ENCODE results near the gene RABGEF1. TPM values are rescaled to one million over a fixed set of nuclear protein-coding genes. Genes with fewer than 3 reads are reported as not detected.
"Not testable (repeated sequence)": the region's sequence is repeated elsewhere in the genome, so short reads cannot be mapped to it uniquely, and the experiment has no call there.

The RABGEF1 gene
- 31.8 TPM for total RNA-seq

DNA sequence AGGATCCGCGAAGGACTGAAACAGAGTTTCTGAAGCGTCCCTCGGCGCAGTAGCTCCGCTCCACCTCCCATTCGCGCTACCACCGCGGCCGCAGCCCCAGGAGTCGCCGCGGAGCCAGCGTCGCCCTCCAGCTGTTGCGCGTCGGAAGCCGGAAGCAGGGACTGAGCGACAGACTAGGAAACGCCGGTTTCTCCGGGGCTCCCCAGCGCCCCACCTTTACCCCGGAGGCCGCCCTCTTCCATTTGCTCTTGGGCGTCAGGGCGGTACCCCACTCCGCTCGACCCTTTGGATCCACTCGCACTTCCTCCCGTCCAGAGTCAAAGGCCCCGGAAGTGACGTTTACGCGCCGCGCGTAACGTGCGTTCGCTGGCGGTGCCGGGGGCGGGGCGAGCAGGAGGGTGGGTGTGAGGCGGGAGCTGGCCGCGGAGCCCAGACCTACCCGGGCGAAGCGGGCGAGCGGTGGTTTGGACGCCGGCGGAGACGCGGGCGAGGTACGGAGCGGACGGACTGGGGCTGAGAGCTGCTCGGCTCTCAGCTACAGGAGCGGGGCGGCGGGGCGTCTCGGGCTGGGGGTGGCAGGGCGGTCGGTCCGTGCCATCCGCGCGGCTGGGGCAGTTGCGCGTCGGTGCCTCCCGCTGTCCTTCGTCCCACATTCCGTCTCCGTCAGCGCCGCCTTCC lies at the start of gene RABGEF1:
TSS of gene RABGEF1 (plus strand) at position 432 of the 678 bp plus-strand sequence. CDS start 31,167 bp downstream, outside the sequence.
- DNase-seq (ENCODE audit: low spot score), result peak; percentile 98

- DNase-seq (ENCODE audit: low spot score), result no peak
Observed at GRCh38 chr7:66693331-66693730, 47.2 kb upstream of the RABGEF1 start.

DNA sequence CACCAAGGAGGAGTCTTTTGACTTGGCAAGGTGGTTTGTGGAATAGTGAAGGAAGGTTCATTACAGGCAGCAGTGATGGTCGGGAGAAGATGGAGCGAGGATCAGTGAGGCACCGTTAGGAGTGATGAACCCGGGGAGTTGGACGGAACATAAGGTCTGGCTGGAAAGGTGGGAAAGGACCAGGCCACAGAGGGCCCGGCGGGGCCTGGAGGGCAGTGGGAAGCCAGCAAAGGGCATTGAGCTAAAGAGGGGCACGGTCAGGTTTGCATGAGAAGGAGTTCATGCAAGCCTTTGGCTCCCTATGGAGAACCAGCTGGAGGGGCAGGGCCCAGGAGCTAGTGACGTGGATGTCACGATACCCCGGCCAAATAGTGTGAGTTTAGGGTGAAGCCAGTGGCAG lies 46.2 kb upstream of the RABGEF1 start:
- DNase-seq (ENCODE audit: low spot score), result no peak

- DNase-seq (ENCODE audit: low spot score), result not testable (repeated sequence)
Observed at GRCh38 chr7:66695417-66695816, 45.1 kb upstream of the RABGEF1 start.

DNA sequence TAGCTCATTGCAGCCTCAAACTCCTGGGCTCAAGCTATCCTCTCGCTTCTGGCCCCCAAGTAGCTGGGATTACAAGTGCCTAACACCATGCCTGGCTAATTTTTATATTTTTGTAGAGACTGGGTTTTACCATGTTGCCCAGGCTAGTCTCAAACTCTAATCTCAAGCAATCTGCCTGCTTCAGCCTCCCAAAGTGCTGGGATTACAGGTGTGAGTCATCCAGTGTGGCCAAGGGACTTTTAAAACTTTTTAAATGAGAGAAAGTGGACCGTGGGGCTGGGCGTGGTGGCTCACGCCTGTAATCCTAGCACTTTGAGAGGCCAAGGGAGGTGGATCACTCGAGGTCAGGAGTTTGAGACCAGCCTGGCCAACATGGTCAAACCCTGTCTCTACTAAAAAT lies 44.4 kb upstream of the RABGEF1 start:
- not testable (repeated sequence) for DNase-seq (ENCODE audit: low spot score)

DNA sequence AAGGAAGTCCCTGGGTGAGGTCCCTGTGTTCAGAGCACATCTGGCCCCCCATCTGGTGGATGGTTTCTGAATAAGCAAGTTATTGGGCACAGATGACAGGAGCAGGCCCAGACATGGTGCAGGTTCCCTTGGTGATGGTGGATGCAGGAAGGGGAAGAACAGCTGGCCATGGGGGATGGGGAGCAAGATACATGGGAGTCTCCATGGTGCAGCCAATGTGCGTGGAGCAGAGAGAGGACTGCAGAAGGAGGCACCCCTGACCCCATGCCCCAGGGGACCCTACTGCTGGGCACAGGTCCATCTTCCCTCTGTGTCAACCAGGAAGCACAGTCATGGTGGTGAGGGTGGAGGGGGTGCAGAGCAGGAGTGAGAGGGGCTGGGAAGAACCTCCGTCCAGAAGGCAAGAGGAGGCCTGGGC lies 43.8 kb upstream of the RABGEF1 start:
- DNase-seq (ENCODE audit: low spot score), result no peak

GRCh38 chr7:66697449-66698438 lies 42.8 kb upstream of the RABGEF1 start:
- DNase-seq (ENCODE audit: low spot score), result peak; percentile 52

DNA sequence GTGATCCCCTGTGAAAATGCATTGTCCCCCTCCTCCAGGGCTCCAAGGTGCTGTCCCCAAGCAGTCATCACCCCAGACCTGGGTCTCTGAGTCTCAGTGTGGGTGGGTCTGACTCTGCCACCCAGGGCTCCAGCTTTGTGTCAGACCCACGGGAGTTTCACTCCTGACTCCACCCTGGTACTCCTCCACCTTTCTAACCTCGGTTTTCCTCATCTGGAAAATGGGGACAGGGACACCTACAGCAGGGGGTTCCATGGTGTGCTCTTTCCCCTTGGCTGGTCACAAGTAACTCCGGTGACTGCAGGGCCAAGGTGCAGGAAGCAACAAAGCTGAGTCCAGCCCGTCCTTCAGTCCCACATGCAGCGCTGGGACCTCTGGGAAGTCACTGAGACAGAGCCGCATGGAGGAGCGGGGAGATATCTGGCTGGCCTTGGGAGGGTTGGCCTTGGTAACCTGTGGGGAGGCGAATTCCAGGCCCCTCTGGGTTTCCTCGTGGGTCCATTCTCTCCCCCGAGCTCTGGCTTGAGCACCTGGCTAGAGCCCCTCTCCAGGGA lies 41.8 kb upstream of the RABGEF1 start:
- DNase-seq (ENCODE audit: low spot score), result no peak

DNA sequence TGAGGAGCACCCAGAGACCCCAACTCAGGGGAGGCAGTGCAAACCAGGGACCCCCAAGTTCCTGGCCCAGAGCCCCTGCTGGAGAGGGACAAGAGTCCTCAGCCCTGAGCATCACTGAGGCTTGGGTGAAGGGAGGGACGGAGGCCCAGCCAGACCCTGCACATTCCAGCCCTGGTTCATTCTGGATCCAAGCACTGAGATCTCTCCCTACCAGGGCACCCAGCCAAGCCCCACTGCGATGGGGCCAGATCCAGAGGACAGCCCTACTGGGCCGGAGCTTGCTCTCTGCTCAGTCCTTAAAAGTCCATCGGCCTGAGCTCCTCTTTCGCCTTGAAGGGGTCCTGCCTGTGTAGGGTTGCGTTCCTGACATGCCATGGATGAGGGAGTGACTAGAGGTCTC lies 40.5 kb upstream of the RABGEF1 start:
- DNase-seq (ENCODE audit: low spot score), result peak; percentile 72

- DNase-seq (ENCODE audit: low spot score), result no peak
Observed at GRCh38 chr7:66700633-66701131, 39.9 kb upstream of the RABGEF1 start.

DNA sequence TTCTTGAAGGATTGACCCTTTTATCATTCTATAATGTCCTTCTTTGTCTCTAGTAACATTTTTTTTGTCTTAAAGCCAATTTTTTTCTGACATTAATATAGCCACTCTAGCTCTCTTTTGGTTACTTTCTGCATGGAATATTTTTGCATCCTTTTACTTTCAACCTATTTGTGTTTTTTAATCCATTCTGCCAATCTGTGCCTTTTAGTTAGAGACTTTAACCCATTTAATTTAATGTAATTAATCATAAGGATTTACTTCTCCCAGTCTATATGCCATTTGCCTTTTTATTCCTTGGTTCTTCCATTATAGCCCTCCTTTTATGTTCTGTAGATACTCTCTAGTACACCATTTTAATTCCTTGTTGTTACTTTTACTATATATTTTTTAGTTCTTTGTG lies 32.7 kb upstream of the RABGEF1 start:
- no peak for DNase-seq (ENCODE audit: low spot score)

DNA sequence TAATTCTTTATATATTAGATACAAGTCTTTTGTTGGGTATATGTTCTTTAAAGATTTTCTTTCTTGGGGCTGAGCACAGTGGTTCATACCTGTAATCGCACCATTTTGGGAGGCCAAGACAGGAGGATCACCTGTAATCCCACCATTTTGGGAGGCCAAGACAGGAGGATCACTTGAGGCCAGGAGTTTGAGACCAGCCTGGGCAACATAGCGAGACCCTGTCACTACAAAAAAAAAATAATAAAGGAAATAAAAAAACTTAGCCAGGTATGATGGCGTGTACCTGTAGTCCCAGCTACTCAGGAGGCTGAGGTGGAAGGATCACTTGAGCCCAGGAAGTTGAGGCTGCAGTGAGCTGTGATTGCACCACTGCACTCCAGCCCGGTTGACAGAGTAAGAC lies 29.8 kb upstream of the RABGEF1 start:
- not testable (repeated sequence) for DNase-seq (ENCODE audit: low spot score)

DNA sequence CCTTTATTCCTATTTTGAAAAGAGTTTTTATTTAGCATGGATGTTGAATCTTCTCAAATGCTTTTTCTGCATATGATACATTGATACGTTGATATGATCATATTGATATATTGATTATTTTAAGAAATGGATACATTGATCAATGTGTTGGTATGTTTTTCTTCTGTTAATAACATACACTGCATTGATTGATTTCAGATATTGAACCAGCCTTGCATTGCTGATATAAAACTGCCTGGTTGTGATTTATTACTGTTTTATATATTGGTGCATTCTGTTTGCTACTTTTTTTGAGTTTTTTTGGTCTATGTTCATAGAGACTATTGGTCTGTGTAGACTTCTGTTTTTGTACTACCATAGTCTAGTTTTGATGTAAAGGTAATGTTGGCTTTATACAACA lies 26.8 kb upstream of the RABGEF1 start:
- DNase-seq (ENCODE audit: low spot score), result no peak

DNA sequence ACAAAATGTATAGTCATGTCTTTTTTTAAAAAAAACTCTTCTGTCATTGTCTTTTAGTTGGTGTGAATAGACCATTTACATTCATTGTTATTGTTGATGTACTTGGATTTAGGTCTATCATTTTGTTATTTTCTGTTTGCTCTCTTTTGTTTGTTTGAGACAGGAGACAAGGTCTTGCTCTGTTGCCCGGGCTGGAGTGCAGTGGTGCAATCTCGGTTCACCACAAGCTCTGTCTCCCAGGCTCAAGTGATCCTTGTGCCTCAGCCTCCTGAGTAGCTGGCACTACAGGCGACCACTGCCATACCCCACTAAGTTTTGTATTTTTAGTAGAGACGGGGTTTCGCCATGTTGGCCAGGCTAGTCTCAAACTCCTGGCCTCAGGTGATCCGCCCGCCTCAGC lies 23.9 kb upstream of the RABGEF1 start:
- DNase-seq (ENCODE audit: low spot score), result not testable (repeated sequence)

- no peak for DNase-seq (ENCODE audit: low spot score)
Observed at GRCh38 chr7:66720561-66720960, 20.0 kb upstream of the RABGEF1 start.

- no peak for DNase-seq (ENCODE audit: low spot score)
Observed at GRCh38 chr7:66725843-66726242, 14.7 kb upstream of the RABGEF1 start.

DNA sequence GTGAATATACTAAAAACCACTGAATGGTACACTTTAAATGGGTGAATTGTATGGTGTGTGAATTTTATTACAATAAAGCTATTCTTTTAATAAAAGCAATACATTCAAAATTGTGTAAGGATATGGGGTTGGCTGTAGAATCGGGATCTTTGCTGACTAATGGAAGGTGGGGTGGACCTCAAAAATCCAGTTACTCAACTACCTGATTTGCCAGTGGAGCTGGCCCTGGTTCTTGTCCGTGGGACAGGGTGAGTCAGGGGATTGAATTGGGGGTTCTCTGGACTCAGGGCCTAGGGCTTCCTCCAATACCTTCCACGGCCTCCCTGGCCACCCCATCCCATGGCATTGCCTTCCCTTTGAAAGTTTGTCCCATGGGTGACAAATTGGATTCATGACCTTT lies 13.5 kb upstream of the RABGEF1 start:
- no peak for DNase-seq (ENCODE audit: low spot score)

DNA sequence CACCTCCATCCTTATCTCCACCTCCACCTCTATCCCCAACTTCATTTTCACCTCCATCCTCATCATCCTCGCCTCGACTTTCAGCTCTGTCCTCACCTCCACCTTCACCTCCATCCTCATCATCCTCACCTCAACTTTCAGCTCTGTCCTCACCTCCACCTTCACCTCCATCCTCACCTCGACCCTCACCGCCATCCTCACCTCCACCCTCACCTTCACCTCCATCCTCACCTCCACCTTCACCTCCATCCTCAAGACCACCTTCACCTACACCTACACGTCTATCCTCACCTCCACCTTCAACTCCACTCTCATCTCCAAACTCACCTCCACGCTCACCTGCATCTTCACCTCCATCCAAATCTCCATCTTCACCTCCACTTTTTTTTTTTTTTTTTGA lies 12.0 kb upstream of the RABGEF1 start:
- no peak for DNase-seq (ENCODE audit: low spot score)

DNA sequence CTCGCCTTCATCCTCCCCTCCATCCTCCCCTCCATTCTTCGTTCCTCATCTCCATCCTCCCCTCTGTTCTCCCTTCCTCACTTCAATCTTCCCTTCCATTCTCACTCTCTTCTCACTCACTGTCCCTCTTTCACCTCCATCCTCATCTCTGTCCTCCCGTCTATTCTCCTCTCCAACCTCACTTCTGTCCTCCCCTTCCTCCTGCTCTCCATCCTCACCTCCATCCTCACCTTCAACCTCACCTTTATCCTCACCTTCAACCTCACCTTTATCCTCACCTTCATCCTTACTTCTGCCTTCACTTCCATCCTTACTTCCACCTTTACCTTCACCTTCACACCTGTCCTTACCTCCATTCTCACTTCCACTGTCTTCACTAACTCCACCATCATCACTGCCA lies 11.3 kb upstream of the RABGEF1 start:
- no peak for DNase-seq (ENCODE audit: low spot score)

- DNase-seq (ENCODE audit: low spot score), result no peak
Observed at GRCh38 chr7:66731986-66732385, 8.5 kb upstream of the RABGEF1 start.

DNA sequence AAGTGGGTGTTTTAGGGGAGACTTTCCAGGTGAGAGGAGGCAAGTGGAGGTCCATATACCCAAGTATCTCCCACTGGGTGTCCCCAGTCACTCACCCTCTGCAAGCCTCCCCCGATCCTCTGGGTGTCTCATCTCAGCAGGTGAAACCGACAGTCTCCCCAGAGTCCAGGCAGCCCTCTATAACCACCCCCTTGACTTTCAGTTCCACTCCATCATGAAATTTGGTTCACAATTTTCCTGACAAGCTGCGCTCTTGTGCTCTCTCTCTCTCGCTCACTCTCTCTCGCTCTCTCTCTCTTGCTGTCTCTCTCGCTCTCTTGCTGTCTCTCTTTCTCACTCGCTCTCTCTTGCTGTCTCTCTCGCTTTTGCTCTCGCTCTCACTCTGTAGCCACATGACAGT lies 8.1 kb upstream of the RABGEF1 start:
- no peak for DNase-seq (ENCODE audit: low spot score)

GRCh38 chr7:66734006-66734405 lies 6.5 kb upstream of the RABGEF1 start:
- DNase-seq (ENCODE audit: low spot score), result no peak

Measured in ureter (tissue), 1 donor.